Stimulated activated CD8-positive, alpha-beta memory T cell treated with anti-CD3 and anti-CD28 coated beads, Interleukin-4, amount 100 ng/mL, for 24 hours (primary cell): ENCODE measurements around the gene ZNF318.
"Not testable (repeated sequence)": the region's sequence is repeated elsewhere in the genome, so short reads cannot be mapped to it uniquely, and the experiment has no call there.

ENCODE experiments used
- DNase-seq: peaks from one replicate; pipeline ENCODE4 v3.0.0-alpha.2; 2020; ENCODE audit warnings: low read depth

Gene ZNF318

GRCh38 chr6:43369174-43370002 lies at the start of gene ZNF318:
TSS of gene ZNF318 (minus strand) at chr6:43369647. CDS start at chr6:43369365, 282 bp downstream.
- peak; percentile 93 for DNase-seq

GRCh38 chr6:43416935-43417334 lies 47.5 kb upstream of the ZNF318 start:
- DNase-seq: no peak

GRCh38 chr6:43415275-43415674 lies 45.8 kb upstream of the ZNF318 start:
- not testable (repeated sequence) for DNase-seq

- no peak for DNase-seq
These were observed 43.6 kb upstream of the ZNF318 start for GRCh38 chr6:43413002-43413401.

GRCh38 chr6:43412541-43412940 lies 43.1 kb upstream of the ZNF318 start:
- DNase-seq: no peak

- DNase-seq: not testable (repeated sequence)
These were observed 41.3 kb upstream of the ZNF318 start for GRCh38 chr6:43410776-43411175.

GRCh38 chr6:43408259-43408658 lies 38.8 kb upstream of the ZNF318 start:
- DNase-seq: no peak

GRCh38 chr6:43407296-43407695 lies 37.8 kb upstream of the ZNF318 start:
- DNase-seq: no peak

- DNase-seq: no peak
These were observed 35.9 kb upstream of the ZNF318 start for GRCh38 chr6:43405354-43405753.

- no peak for DNase-seq
These were observed 33.4 kb upstream of the ZNF318 start for GRCh38 chr6:43402820-43403219.

- no peak for DNase-seq
These were observed 32.3 kb upstream of the ZNF318 start for GRCh38 chr6:43401730-43402129.

- DNase-seq: no peak
These were observed 30.6 kb upstream of the ZNF318 start for GRCh38 chr6:43399932-43400487.

GRCh38 chr6:43396408-43397149 lies 27.1 kb upstream of the ZNF318 start:
- DNase-seq: no peak

GRCh38 chr6:43395776-43396175 lies 26.3 kb upstream of the ZNF318 start:
- no peak for DNase-seq

GRCh38 chr6:43394982-43395381 lies 25.5 kb upstream of the ZNF318 start:
- no peak for DNase-seq

GRCh38 chr6:43393602-43394001 lies 24.2 kb upstream of the ZNF318 start:
- no peak for DNase-seq

- DNase-seq: not testable (repeated sequence)
These were observed 23.7 kb upstream of the ZNF318 start for GRCh38 chr6:43393133-43393532.

- DNase-seq: no peak
These were observed 22.1 kb upstream of the ZNF318 start for GRCh38 chr6:43391440-43392031.

GRCh38 chr6:43390753-43391439 lies 21.4 kb upstream of the ZNF318 start:
- not testable (repeated sequence) for DNase-seq

- DNase-seq: no peak
These were observed 20.4 kb upstream of the ZNF318 start for GRCh38 chr6:43389730-43390295.

- DNase-seq: no peak
These were observed 17.0 kb upstream of the ZNF318 start for GRCh38 chr6:43386492-43386891.
